SK-N-SH treated with all-trans-retinoic acid at 6 μM for 48 hours (cell line): ENCODE results near the gene GPR132.

Source experiments
- CREB5 ChIP-seq: fragments of 250-450 bp; sonication (Bioruptor Pico); IDR thresholded peaks from 2 replicates; pipeline ENCODE4 v1.5.1; 2020; ENCODE audit warnings: low read depth, mild to moderate bottlenecking, moderate library complexity
- CSDC2 ChIP-seq: fragments of 250-450 bp; sonication (Bioruptor Pico); IDR thresholded peaks from 2 replicates; pipeline ENCODE4 v1.5.0; 2020; ENCODE audit warnings: mild to moderate bottlenecking, moderate library complexity
- ESRRG ChIP-seq: fragments of 250-450 bp; sonication (Bioruptor Pico); IDR thresholded peaks from 2 replicates; pipeline ENCODE4 v1.6.1; 2021; ENCODE audit warnings: mild to moderate bottlenecking
- PATZ1 ChIP-seq: fragments of 250-450 bp; sonication (Bioruptor Pico); IDR thresholded peaks from 2 replicates; pipeline ENCODE4 v1.8.0; 2020; ENCODE audit warnings: mild to moderate bottlenecking, moderate library complexity, borderline replicate concordance
- RARB ChIP-seq: fragments of 250-450 bp; sonication (Bioruptor Pico); IDR thresholded peaks from 2 replicates; pipeline ENCODE4 v1.8.0; 2021; ENCODE audit warnings: mild to moderate bottlenecking, moderate library complexity
- ZFP3 ChIP-seq: fragments of 250-450 bp; sonication (Bioruptor Pico); IDR thresholded peaks from 2 replicates; pipeline ENCODE4 v1.5.0; 2020; ENCODE audit warnings: mild to moderate bottlenecking, moderate library complexity
- ZFP30 ChIP-seq: fragments of 450-650 bp; formaldehyde crosslinking; IDR thresholded peaks from 2 replicates; pipeline ENCODE4 v1.5.0; 2022; ENCODE audit warnings: mild to moderate bottlenecking, moderate library complexity
- ZNF70 ChIP-seq: fragments of 450-650 bp; formaldehyde crosslinking; IDR thresholded peaks from 2 replicates; pipeline ENCODE4 v1.5.0; 2020; ENCODE audit warnings: mild to moderate bottlenecking, moderate library complexity

- TF ChIP-seq ZFP3 (CRISPR knock-in tag) (no peak), PATZ1 (CRISPR knock-in tag) (no peak), ZFP30 (CRISPR knock-in tag) (no peak), CREB5 (CRISPR knock-in tag) (no peak), RARB (no peak), CSDC2 (CRISPR knock-in tag) (no peak), ESRRG (CRISPR knock-in tag) (no peak), ZNF70 (no peak)
Measured at GRCh38 chr14:105082703-105083102, 17.5 kb upstream of the GPR132 start.
